ENCODE measurements around the gene NSMF. TPM values are rescaled to one million over a fixed set of nuclear protein-coding genes. Genes with fewer than 3 reads are reported as not detected.

The NSMF gene
- polyA plus RNA-seq, 1 of the 3 experiments (the other 2 are of a cell fraction): 58.8 TPM

GRCh38 chr9:137402746-137403145 is 56.4 kb downstream of the NSMF start:
- no peak overlapping the region for H3K4me2 ChIP-seq
- 90% methylated on average over 11 of the region's 11 CpGs for WGBS (ENCODE audit: low lambda C conversion rate)
- POLR2A ChIA-PET: no interaction called here
- TF ChIP-seq TAF1 (IDR thresholded peaks at IDR 0.05; ENCODE audit: borderline replicate concordance, low read depth, low read length) (no peak), SMC3 (IDR thresholded peaks at IDR 0.05; ENCODE audit: low read depth, low read length) (no peak), USF2 (IDR thresholded peaks at IDR 0.05; ENCODE audit: borderline replicate concordance, low read depth, low read length) (no peak), RAD21 (IDR thresholded peaks at IDR 0.05; ENCODE audit: low read length) (no peak), GATA2 (CRISPR knock-in tag; IDR thresholded peaks at IDR 0.05) (no peak), RFX5 (IDR thresholded peaks at IDR 0.05; ENCODE audit: low read length) (no peak), ELF1 (IDR thresholded peaks at IDR 0.05) (no peak), MXI1 (IDR thresholded peaks at IDR 0.05; ENCODE audit: low read depth, low read length) (no peak), RXRA (IDR thresholded peaks at IDR 0.05; ENCODE audit: borderline replicate concordance, low read depth) (no peak), EP300 (IDR thresholded peaks at IDR 0.05; ENCODE audit: borderline replicate concordance in 1 of 2, low read depth in 1 of 2, low read length in 1 of 2) (no peak), FOSL2 (IDR thresholded peaks at IDR 0.05; ENCODE audit: borderline replicate concordance, low read depth) (no peak), CHD2 (IDR thresholded peaks at IDR 0.05; ENCODE audit: low read length, partially characterized antibody) (no peak), FOXJ3 (CRISPR knock-in tag; IDR thresholded peaks at IDR 0.05) (no peak), IRF3 (IDR thresholded peaks at IDR 0.05; ENCODE audit: low read depth, low read length) (no peak)
- TF ChIP-seq, protein P1, sequence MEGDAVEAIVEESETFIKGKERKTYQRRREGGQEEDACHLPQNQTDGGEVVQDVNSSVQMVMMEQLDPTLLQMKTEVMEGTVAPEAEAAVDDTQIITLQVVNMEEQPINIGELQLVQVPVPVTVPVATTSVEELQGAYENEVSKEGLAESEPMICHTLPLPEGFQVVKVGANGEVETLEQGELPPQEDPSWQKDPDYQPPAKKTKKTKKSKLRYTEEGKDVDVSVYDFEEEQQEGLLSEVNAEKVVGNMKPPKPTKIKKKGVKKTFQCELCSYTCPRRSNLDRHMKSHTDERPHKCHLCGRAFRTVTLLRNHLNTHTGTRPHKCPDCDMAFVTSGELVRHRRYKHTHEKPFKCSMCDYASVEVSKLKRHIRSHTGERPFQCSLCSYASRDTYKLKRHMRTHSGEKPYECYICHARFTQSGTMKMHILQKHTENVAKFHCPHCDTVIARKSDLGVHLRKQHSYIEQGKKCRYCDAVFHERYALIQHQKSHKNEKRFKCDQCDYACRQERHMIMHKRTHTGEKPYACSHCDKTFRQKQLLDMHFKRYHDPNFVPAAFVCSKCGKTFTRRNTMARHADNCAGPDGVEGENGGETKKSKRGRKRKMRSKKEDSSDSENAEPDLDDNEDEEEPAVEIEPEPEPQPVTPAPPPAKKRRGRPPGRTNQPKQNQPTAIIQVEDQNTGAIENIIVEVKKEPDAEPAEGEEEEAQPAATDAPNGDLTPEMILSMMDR (IDR thresholded peaks at IDR 0.05): no peak
- TF ChIP-seq, protein P2, sequence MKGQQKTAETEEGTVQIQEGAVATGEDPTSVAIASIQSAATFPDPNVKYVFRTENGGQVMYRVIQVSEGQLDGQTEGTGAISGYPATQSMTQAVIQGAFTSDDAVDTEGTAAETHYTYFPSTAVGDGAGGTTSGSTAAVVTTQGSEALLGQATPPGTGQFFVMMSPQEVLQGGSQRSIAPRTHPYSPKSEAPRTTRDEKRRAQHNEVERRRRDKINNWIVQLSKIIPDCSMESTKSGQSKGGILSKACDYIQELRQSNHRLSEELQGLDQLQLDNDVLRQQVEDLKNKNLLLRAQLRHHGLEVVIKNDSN (IDR thresholded peaks at IDR 0.05; ENCODE audit: borderline replicate concordance, low read depth): no peak
- TF ChIP-seq, protein P3, sequence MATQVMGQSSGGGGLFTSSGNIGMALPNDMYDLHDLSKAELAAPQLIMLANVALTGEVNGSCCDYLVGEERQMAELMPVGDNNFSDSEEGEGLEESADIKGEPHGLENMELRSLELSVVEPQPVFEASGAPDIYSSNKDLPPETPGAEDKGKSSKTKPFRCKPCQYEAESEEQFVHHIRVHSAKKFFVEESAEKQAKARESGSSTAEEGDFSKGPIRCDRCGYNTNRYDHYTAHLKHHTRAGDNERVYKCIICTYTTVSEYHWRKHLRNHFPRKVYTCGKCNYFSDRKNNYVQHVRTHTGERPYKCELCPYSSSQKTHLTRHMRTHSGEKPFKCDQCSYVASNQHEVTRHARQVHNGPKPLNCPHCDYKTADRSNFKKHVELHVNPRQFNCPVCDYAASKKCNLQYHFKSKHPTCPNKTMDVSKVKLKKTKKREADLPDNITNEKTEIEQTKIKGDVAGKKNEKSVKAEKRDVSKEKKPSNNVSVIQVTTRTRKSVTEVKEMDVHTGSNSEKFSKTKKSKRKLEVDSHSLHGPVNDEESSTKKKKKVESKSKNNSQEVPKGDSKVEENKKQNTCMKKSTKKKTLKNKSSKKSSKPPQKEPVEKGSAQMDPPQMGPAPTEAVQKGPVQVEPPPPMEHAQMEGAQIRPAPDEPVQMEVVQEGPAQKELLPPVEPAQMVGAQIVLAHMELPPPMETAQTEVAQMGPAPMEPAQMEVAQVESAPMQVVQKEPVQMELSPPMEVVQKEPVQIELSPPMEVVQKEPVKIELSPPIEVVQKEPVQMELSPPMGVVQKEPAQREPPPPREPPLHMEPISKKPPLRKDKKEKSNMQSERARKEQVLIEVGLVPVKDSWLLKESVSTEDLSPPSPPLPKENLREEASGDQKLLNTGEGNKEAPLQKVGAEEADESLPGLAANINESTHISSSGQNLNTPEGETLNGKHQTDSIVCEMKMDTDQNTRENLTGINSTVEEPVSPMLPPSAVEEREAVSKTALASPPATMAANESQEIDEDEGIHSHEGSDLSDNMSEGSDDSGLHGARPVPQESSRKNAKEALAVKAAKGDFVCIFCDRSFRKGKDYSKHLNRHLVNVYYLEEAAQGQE (IDR thresholded peaks at IDR 0.05; ENCODE audit: low read depth, low read length): no peak
- H3K27ac ChIP-seq (ENCODE audit: low read depth in 2 of 2, low read length in 1 of 2): no peak overlapping the region
- H2AFZ ChIP-seq (ENCODE audit: low read depth): no peak overlapping the region
- H3K9ac ChIP-seq: no peak overlapping the region
- no peaks in the 10 kb centered on the region for H3K79me2 ChIP-seq (ENCODE audit: insufficient read depth)
- no peaks in the 10 kb centered on the region for H3K36me3 ChIP-seq (replicated peaks in 1 of 2; ENCODE audit: control insufficient read depth in 1 of 2, insufficient read depth in 2 of 2, low read length in 1 of 2)
- no peak overlapping the region for H3K4me3 ChIP-seq (ENCODE audit: low read depth in 2 of 2, low read length in 1 of 2)
- H4K20me1 ChIP-seq (ENCODE audit: insufficient read depth): no peaks in the 10 kb centered on the region
- H3F3A ChIP-seq (replicated peaks; ENCODE audit: insufficient read depth): no peaks in the 10 kb centered on the region
- DNase-seq: no peak
- H3K9me2 ChIP-seq: no peaks in the 10 kb centered on the region
- CTCF ChIA-PET: interaction anchor here (1.4 to 1.9 kb wide), 2 partner anchors 21 to 116 kb away, joined by 5 to 6 read pairs; partner anchors contain the start of genes EXD3 and NOXA1
- H3K9me3 ChIP-seq: no peaks in the 10 kb centered on the region
- no peaks in the 10 kb centered on the region for H3K27me3 ChIP-seq (ENCODE audit: insufficient read depth)
- H3K4me1 ChIP-seq (ENCODE audit: control insufficient read depth in 1 of 2, insufficient read depth in 2 of 2, low read depth in 1 of 2, low read length in 1 of 2): peaks cover 6 to 7% of the 10 kb centered on the region in 2 experiments; a peak in 2 of 4 replicates
